ENCODE measurements around the gene ARHGEF28. TPM values are rescaled to one million over a fixed set of nuclear protein-coding genes. Genes with fewer than 3 reads are reported as not detected.

The ARHGEF28 gene
- total RNA-seq, 2 experiments from 2014 or later: not detected

GRCh38 chr5:73694089-73694488, 68.1 kb downstream of the ARHGEF28 start:
- Histone ChIP-seq H3K4me3 (ENCODE audit: low read depth, low read length, poor library complexity, severe bottlenecking) (no peak overlapping the region), H3K4me1 (ENCODE audit: insufficient read depth, low read length, poor library complexity, severe bottlenecking) (no peaks in the 10 kb centered on the region), H3K36me3 (ENCODE audit: insufficient read depth, low read length) (no peaks in the 10 kb centered on the region), H3K9me3 (ENCODE audit: low read length) (no peaks in the 10 kb centered on the region), H4K20me1 (ENCODE audit: insufficient read depth, low read length) (no peaks in the 10 kb centered on the region), H2AFZ (ENCODE audit: low read length) (no peak overlapping the region), H3K27ac (ENCODE audit: low read depth, low read length, poor library complexity, severe bottlenecking) (no peak overlapping the region), H3K4me2 (ENCODE audit: low read length) (no peak overlapping the region), H3K79me2 (ENCODE audit: insufficient read depth, low read depth, low read length) (no peaks in the 10 kb centered on the region), H3K9me2 (ENCODE audit: insufficient read depth, low read length) (no peaks in the 10 kb centered on the region)
- POLR2A ChIA-PET: interaction anchor here (0.7 kb wide), 1 partner anchor 69 kb away, joined by 4 read pairs; no protein-coding TSS in a partner anchor
- no peak for DNase-seq (ENCODE audit: low spot score)
- no TSS peak for BruUV-seq (replicated peaks)
- CTCF ChIA-PET (ENCODE audit: unreplicated experiment): no interaction called here
- TF ChIP-seq EZH2phosphoT487 (IDR thresholded peaks at IDR 0.05; ENCODE audit: borderline replicate concordance, low read depth, low read length): no peak
- TF ChIP-seq CTCF (conservative IDR thresholded peaks at IDR 0.05; ENCODE audit: low read length): no peak
- intact Hi-C loops (cut with micrococcal nuclease; ENCODE audit: unreplicated experiment): no loop called here

GRCh38 chr5:73698011-73698410, 72.0 kb downstream of the ARHGEF28 start:
- H3K79me2 ChIP-seq (ENCODE audit: insufficient read depth, low read depth, low read length): no peaks in the 10 kb centered on the region
- no peak overlapping the region for H3K27ac ChIP-seq (ENCODE audit: low read depth, low read length, poor library complexity, severe bottlenecking)
- H2AFZ ChIP-seq (ENCODE audit: low read length): no peak overlapping the region
- POLR2A ChIA-PET: no interaction called here
- intact Hi-C loops (cut with micrococcal nuclease; ENCODE audit: unreplicated experiment): no loop called here
- no peak overlapping the region for H3K4me3 ChIP-seq (ENCODE audit: low read depth, low read length, poor library complexity, severe bottlenecking)
- no peaks in the 10 kb centered on the region for H3K36me3 ChIP-seq (ENCODE audit: insufficient read depth, low read length)
- H3K9me3 ChIP-seq (ENCODE audit: low read length): no peaks in the 10 kb centered on the region
- no peaks in the 10 kb centered on the region for H3K9me2 ChIP-seq (ENCODE audit: insufficient read depth, low read length)
- H3K4me1 ChIP-seq (ENCODE audit: insufficient read depth, low read length, poor library complexity, severe bottlenecking): no peaks in the 10 kb centered on the region
- no peak overlapping the region for H3K4me2 ChIP-seq (ENCODE audit: low read length)
- no TSS peak for BruUV-seq (replicated peaks)
- CTCF ChIA-PET (ENCODE audit: unreplicated experiment): no interaction called here
- DNase-seq (ENCODE audit: low spot score): no peak
- no peaks in the 10 kb centered on the region for H4K20me1 ChIP-seq (ENCODE audit: insufficient read depth, low read length)
- no peak for TF ChIP-seq CTCF (conservative IDR thresholded peaks at IDR 0.05; ENCODE audit: low read length)
- no peak for TF ChIP-seq EZH2phosphoT487 (IDR thresholded peaks at IDR 0.05; ENCODE audit: borderline replicate concordance, low read depth, low read length)

GRCh38 chr5:73701566-73701965, 75.6 kb downstream of the ARHGEF28 start:
- no peak overlapping the region for H2AFZ ChIP-seq (ENCODE audit: low read length)
- no peak for TF ChIP-seq CTCF (conservative IDR thresholded peaks at IDR 0.05; ENCODE audit: low read length)
- TF ChIP-seq EZH2phosphoT487 (IDR thresholded peaks at IDR 0.05; ENCODE audit: borderline replicate concordance, low read depth, low read length): no peak
- no peak for DNase-seq (ENCODE audit: low spot score)
- BruUV-seq (replicated peaks): no TSS peak
- H3K27ac ChIP-seq (ENCODE audit: low read depth, low read length, poor library complexity, severe bottlenecking): no peak overlapping the region
- H3K36me3 ChIP-seq (ENCODE audit: insufficient read depth, low read length): no peaks in the 10 kb centered on the region
- no peak overlapping the region for H3K4me3 ChIP-seq (ENCODE audit: low read depth, low read length, poor library complexity, severe bottlenecking)
- ChIA-PET CTCF (ENCODE audit: unreplicated experiment) (no interaction called here), POLR2A (no interaction called here)
- H3K4me1 ChIP-seq (ENCODE audit: insufficient read depth, low read length, poor library complexity, severe bottlenecking): no peaks in the 10 kb centered on the region
- no peaks in the 10 kb centered on the region for H4K20me1 ChIP-seq (ENCODE audit: insufficient read depth, low read length)
- no peaks in the 10 kb centered on the region for H3K9me2 ChIP-seq (ENCODE audit: insufficient read depth, low read length)
- no peak overlapping the region for H3K4me2 ChIP-seq (ENCODE audit: low read length)
- H3K9me3 ChIP-seq (ENCODE audit: low read length): no peaks in the 10 kb centered on the region
- intact Hi-C loops (cut with micrococcal nuclease; ENCODE audit: unreplicated experiment): no loop called here
- no peaks in the 10 kb centered on the region for H3K79me2 ChIP-seq (ENCODE audit: insufficient read depth, low read depth, low read length)

Measured in OCI-LY7 (cell line).